ENCODE results near the gene GPATCH8. TPM values are rescaled to one million over a fixed set of nuclear protein-coding genes. Genes with fewer than 3 reads are reported as not detected.

Gene GPATCH8
- total and polyA plus RNA-seq, 2 of the 8 experiments (the other 6 are each of a cell fraction or from before 2014, with no cell fraction given), result 20.5 to 58.1 TPM

DNA sequence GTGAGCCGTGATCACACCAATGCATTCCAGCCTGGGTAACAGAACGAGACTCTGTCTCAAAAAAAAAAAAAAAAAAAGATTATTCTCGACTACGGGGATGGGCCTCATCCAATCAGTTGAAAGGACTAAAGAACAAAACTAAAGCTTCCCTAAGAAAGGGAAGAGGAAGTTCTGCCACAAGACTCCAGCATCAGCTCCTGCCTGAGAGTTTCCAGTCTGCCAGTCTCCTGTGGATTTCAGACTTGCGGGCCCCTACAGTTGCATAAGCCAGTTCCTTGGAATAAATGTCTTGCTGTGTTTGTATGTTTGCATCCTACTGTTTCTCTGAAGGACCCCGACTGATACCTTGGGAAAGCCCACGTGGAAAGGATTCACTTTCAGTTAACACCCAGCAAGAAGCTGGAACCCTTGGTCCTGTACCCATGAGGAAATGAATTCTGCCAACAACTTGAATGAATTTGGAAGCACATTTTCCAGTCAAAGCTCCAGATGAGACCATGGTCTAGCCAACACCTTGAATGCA is 27.8 kb upstream of the GPATCH8 start:
- H3K14ac ChIP-seq (ENCODE audit: insufficient read length), result no peak overlapping the region
- no peak overlapping the region for H3K18ac ChIP-seq (ENCODE audit: extremely low read depth, low read length)
- no peak overlapping the region for H2BK15ac ChIP-seq (ENCODE audit: low read length)
- H3K27me3 ChIP-seq (replicated peaks in 1 of 4; ENCODE audit: control insufficient read depth in 3 of 4, extremely low read depth in 1 of 4, insufficient read depth in 3 of 4, low read length in 3 of 4), result peaks cover 0 to 2% (median under 1%) of the 10 kb centered on the region in 4 experiments; a peak in 3 of 7 replicates
- POLR2A ChIA-PET (ENCODE audit: partially characterized antibody), result interaction anchor here (0.6 to 1.6 kb wide), 4 partner anchors 8 to 124 kb away, joined by 3 to 7 read pairs (median 3); partner anchors contain the start of gene FZD2
- H4K91ac ChIP-seq (replicated peaks; ENCODE audit: insufficient read length, low read length), result no peak overlapping the region
- no peak overlapping the region for H2BK12ac ChIP-seq (ENCODE audit: low read depth, low read length)
- peaks cover 0 to 7% (median 3%) of the 10 kb centered on the region in 4 experiments; a peak in 4 of 7 replicates for H3K4me1 ChIP-seq (replicated peaks in 1 of 4; ENCODE audit: control insufficient read depth in 3 of 4, insufficient read depth in 4 of 4, low read length in 3 of 4)
- H3K4me2 ChIP-seq (ENCODE audit: insufficient read depth in 1 of 2, low read depth in 2 of 2, low read length in 2 of 2), result no peak overlapping the region
- no peak overlapping the region for H3K27ac ChIP-seq (ENCODE audit: low read depth, low read length)
- no peak overlapping the region for H2BK20ac ChIP-seq (ENCODE audit: low read length)
- DNase-seq (ENCODE audit: low read depth in 1 of 2, low spot score in 2 of 2) (no peak), FAIRE-seq (no peak)
- H3K56ac ChIP-seq (replicated peaks; ENCODE audit: insufficient read length, low read depth, low read length), result no peak overlapping the region
- 84% methylated on average over 6 of the region's 7 CpGs; no CpG with 5 or more reads in 1 of the 2 experiments for WGBS, 2 experiments (ENCODE audit: extremely low coverage in 1 of 2, insufficient coverage in 1 of 2, insufficient read length in 1 of 2, insufficient replicate concordance in 2 of 2, low coverage in 1 of 2, low lambda C conversion rate in 2 of 2, missing lambda C conversion rate in 1 of 2)
- no peak overlapping the region for H2AFZ ChIP-seq (ENCODE audit: low read length)
- peaks cover 7 to 13% of the 10 kb centered on the region in 2 experiments; a peak in 2 of 4 replicates for H3K9me3 ChIP-seq (ENCODE audit: insufficient read depth in 2 of 2, low read depth in 1 of 2, low read length in 1 of 2)
- no peaks in the 10 kb centered on the region for H3K36me3 ChIP-seq (ENCODE audit: control insufficient read depth in 2 of 4, insufficient read depth in 4 of 4, low read length in 3 of 4)
- CTCF ChIA-PET (ENCODE audit: partially characterized antibody), result interaction anchor here (0.6 to 7.1 kb wide), 10 partner anchors 9 to 788 kb away, joined by 3 to 84 read pairs (median 4); no protein-coding TSS in a partner anchor
- no peaks in the 10 kb centered on the region for H4K20me1 ChIP-seq (replicated peaks in 1 of 2; ENCODE audit: control insufficient read depth in 1 of 2, insufficient read depth in 2 of 2, low read length in 2 of 2)
- H3K79me2 ChIP-seq (ENCODE audit: control insufficient read depth in 1 of 2, insufficient read depth in 2 of 2, low read length in 2 of 2), result no peaks in the 10 kb centered on the region
- no peak overlapping the region for H2BK120ac ChIP-seq (replicated peaks; ENCODE audit: low read depth, low read length)
- H3K9ac ChIP-seq (replicated peaks in 1 of 4; ENCODE audit: extremely low read depth in 1 of 4, low read depth in 3 of 4, low read length in 3 of 4), result no peak overlapping the region
- no peaks in the 10 kb centered on the region for H3K23me2 ChIP-seq (ENCODE audit: low read depth, low read length)
- no peaks in the 10 kb centered on the region for H3K79me1 ChIP-seq (ENCODE audit: low read depth, low read length)
- no peak overlapping the region for H4K8ac ChIP-seq (ENCODE audit: extremely low read depth, insufficient read depth, low read length)
- H2BK5ac ChIP-seq (ENCODE audit: low read depth, low read length), result no peak overlapping the region
- H3K4ac ChIP-seq (replicated peaks; ENCODE audit: insufficient read length, low read depth, low read length), result no peak overlapping the region
- no peak overlapping the region for H3K23ac ChIP-seq (ENCODE audit: insufficient read length)
- H2AK5ac ChIP-seq (ENCODE audit: low read depth, low read length), result no peak overlapping the region
- H3K4me3 ChIP-seq (ENCODE audit: extremely low read depth in 1 of 4, insufficient read depth in 2 of 4, low read depth in 3 of 4, low read length in 4 of 4), result no peak overlapping the region
- no peak overlapping the region for H4K5ac ChIP-seq (ENCODE audit: insufficient read length, low read depth, low read length)
- TF ChIP-seq PHF8 (conservative IDR thresholded peaks at IDR 0.05; ENCODE audit: low read depth, low read length), result no peak
- TF ChIP-seq CBX5 (IDR thresholded peaks at IDR 0.05; ENCODE audit: low read depth, low read length), result no peak
- TF ChIP-seq, protein P1, sequence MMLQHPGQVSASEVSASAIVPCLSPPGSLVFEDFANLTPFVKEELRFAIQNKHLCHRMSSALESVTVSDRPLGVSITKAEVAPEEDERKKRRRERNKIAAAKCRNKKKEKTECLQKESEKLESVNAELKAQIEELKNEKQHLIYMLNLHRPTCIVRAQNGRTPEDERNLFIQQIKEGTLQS (IDR thresholded peaks at IDR 0.05; ENCODE audit: insufficient read depth, low read depth, low read length), result no peak
- no peak for TF ChIP-seq SRF (IDR thresholded peaks at IDR 0.05; ENCODE audit: low read depth, low read length)
- no peak for TF ChIP-seq POLR2AphosphoS5 (IDR thresholded peaks at IDR 0.05; ENCODE audit: low read depth, low read length)
- no peak for TF ChIP-seq HDAC6 (IDR thresholded peaks at IDR 0.05; ENCODE audit: low read depth, low read length)
- TF ChIP-seq NANOG (IDR thresholded peaks at IDR 0.05; ENCODE audit: insufficient read depth, low read depth, low read length, poor library complexity, severe bottlenecking), result no peak
- TF ChIP-seq SP4 (IDR thresholded peaks at IDR 0.05; ENCODE audit: low read length), result no peak
- no peak for TF ChIP-seq JUND (IDR thresholded peaks at IDR 0.05; ENCODE audit: low read length)
- no peak for TF ChIP-seq SP2 (IDR thresholded peaks at IDR 0.05; ENCODE audit: low read length)
- TF ChIP-seq, protein P2, sequence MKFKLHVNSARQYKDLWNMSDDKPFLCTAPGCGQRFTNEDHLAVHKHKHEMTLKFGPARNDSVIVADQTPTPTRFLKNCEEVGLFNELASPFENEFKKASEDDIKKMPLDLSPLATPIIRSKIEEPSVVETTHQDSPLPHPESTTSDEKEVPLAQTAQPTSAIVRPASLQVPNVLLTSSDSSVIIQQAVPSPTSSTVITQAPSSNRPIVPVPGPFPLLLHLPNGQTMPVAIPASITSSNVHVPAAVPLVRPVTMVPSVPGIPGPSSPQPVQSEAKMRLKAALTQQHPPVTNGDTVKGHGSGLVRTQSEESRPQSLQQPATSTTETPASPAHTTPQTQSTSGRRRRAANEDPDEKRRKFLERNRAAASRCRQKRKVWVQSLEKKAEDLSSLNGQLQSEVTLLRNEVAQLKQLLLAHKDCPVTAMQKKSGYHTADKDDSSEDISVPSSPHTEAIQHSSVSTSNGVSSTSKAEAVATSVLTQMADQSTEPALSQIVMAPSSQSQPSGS (IDR thresholded peaks at IDR 0.05; ENCODE audit: low read length), result no peak
- TF ChIP-seq KDM5A (IDR thresholded peaks at IDR 0.05; ENCODE audit: low read length), result no peak

Data from H1 (cell line).